GM12872 (cell line): ENCODE results near the gene NFIC.

Source experiments
- CTCF ChIP-seq: IDR thresholded peaks from 3 replicates; pipeline ENCODE4 v1.5.1; 2011; ENCODE audit warnings: low read depth, mild to moderate bottlenecking, low read length, moderate library complexity; ENCODE audit not compliant: insufficient read depth

NFIC gene

GRCh38 chr19:3364501-3364858, 1.9 kb upstream of the NFIC start:
- TF ChIP-seq CTCF, result no peak

GRCh38 chr19:3365093-3365835, 1.1 kb upstream of the NFIC start:
- no peak for TF ChIP-seq CTCF

DNA sequence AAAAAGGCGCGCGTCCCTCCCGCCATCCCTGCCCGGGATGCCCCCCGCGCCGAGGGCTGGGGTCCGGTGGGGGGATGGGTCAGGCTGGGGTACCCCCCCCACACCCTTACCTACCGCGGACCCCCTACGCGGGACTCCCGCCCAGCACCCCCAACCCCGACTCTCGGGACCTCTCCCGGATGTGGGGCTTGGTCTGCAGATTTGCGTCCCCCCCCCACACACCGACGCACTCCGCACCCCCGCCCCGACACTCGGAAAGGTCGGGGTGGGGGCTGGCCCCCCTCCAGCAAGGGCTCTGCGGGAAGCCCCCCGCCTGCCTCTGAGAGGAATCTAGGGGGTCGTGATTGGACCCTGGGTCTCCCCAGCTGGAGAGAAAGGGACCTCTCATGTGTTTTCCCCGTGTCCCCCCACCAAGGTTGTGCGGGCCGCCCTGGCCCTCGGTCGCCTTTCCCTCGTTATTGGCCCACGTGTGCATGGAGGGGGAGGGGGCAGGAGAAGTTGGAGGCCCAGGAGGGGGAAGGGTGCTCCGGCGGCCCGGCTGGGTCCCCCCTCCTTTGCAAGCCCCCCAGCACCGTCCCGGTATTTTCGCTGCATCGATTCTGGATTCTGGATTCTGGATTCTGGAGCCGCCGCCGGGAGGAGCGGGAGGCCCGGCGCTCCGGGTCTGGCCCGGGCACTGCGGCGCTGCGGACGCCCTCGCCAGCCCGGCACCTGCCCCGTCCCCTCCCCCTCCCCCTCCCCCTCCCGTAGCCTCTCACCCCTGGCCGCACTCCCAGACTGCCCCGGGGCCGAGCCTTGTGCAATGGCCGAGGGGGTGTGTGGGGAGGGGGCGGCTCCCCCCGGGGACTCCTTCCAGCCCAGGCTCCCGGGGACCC, 607 bp downstream of the NFIC start:
- TF ChIP-seq CTCF, result no peak

DNA sequence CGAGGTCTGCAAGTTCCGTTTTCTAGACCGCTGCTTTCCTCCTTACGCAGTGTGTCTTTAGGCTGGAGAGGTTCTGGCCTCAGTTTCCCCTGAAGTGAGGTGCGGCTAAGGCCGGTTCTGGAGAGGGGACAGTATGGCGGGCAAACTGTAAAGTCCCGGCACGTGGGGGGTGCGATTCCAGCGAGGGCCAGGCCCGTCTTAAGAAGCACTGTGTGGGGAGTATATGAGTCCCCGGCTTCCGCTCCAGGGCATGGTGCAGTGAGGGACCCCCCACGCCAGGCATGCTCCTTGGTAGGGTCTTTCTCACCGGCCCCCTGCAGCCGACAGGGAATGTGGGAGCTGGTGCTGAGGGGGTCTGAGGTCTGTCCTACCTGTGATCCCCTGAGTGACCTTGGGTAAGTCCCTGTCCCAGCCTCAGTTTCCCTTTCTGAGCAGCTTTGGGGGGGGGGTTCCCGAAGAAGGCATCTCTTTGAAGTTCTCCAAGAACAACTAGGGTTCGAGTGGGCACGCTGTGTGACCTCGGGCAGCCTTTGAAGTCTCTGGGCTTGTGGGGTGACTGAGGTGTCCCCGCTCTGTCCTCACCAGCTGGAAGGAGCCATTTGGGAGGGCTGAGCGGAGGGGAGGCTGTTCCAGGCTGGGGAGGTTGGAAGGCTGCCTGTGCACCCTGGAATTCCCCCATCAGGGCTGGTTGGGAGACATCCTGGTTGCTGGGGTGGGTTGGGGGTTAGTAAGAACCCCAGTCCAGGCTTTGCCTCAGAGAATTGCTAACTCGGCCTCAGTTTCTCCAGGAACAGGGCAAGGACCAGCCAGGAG, 1.5 kb downstream of the NFIC start:
- no peak for TF ChIP-seq CTCF

DNA sequence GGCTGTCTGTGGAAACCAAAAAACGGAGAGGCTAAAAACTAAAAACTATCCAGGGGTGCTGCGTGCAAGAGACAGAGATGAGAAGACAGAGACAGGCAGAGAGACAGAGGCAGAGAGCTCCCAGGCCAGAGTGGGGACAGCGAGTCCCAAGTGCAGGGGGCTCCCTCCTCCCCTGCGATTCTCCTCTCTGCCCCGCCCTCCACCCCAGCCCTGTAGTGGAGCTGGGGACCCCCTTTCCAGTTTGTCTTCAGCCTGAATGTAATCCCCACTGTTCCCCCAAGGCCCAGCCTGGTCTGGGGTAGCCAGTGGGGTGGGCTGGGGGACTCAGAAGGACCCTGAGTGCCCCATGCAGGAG, 2.0 kb downstream of the NFIC start:
- TF ChIP-seq CTCF, result no peak

GRCh38 chr19:3368848-3369336, 2.5 kb downstream of the NFIC start:
- no peak for TF ChIP-seq CTCF
